Natural killer cell (primary cell): ENCODE results near the gene OTUD1. TPM values are rescaled to one million over a fixed set of nuclear protein-coding genes. Genes with fewer than 3 reads are reported as not detected.

Experiments used
- ATAC-seq, 3 donors: fragments of 150-1000 bp in 2 of 3; fragments of 200-7000 bp in 1 of 3; cut with Tn5 transposase; 1 replicate in 1 of 3; 2 replicates in 2 of 3; pipeline ENCODE4 v1.10.0; 2021; ENCODE audit warnings: mild to moderate bottlenecking in 2 of 3, moderate library complexity in 2 of 3
- DNase-seq, 2 donors: peaks; one replicate each; pipeline versions ENCODE4 v3.0.0 to v3.0.0-alpha.2; 2013 to 2021; ENCODE audit warnings: mixed read lengths in 1 of 2
- H3K27ac ChIP-seq: one replicate; pipeline ENCODE4 v1.5.1; 2013; ENCODE audit warnings: mild to moderate bottlenecking, low read length
- H3K27me3 ChIP-seq: one replicate; pipeline ENCODE4 v1.6.1; 2013; ENCODE audit warnings: low read length; ENCODE audit not compliant: control insufficient read depth, insufficient read depth
- H3K36me3 ChIP-seq: one replicate; pipeline ENCODE4 v1.6.1; 2013; ENCODE audit warnings: low read length; ENCODE audit not compliant: control insufficient read depth, insufficient read depth
- H3K4me1 ChIP-seq: one replicate; pipeline ENCODE4 v1.6.1; 2013; ENCODE audit warnings: low read length; ENCODE audit not compliant: control insufficient read depth, insufficient read depth
- H3K4me3 ChIP-seq: one replicate; pipeline ENCODE4 v1.5.1; 2013; ENCODE audit warnings: low read length
- H3K9me3 ChIP-seq: one replicate; pipeline ENCODE4 v1.6.1; 2013; ENCODE audit warnings: low read length; ENCODE audit not compliant: control insufficient read depth, insufficient read depth
- H3K27ac Mint-ChIP-seq, 2 donors: one replicate each; pipeline ENCODE4 v1.8.0; 2022; ENCODE audit warnings: mild to moderate bottlenecking in 2 of 2, mixed read lengths in 2 of 2, moderate library complexity in 1 of 2
- H3K27me3 Mint-ChIP-seq, 2 donors: one replicate each; pipeline ENCODE4 v1.8.0; 2022; ENCODE audit warnings: low read depth in 2 of 2, mixed read lengths in 2 of 2
- H3K36me3 Mint-ChIP-seq: one replicate; pipeline ENCODE4 v1.8.0; 2022; ENCODE audit warnings: mixed read lengths
- H3K4me1 Mint-ChIP-seq, 2 donors: one replicate each; pipeline ENCODE4 v1.8.0; 2022; ENCODE audit warnings: mixed read lengths in 2 of 2
- H3K4me3 Mint-ChIP-seq: one replicate; pipeline ENCODE4 v1.8.0; 2022; ENCODE audit warnings: mild to moderate bottlenecking, moderate library complexity, mixed read lengths
- H3K9me3 Mint-ChIP-seq, 2 donors: one replicate each; pipeline ENCODE4 v1.8.0; 2022; ENCODE audit warnings: mixed read lengths in 2 of 2
- CTCF ChIP-seq: fragments of 200-600 bp; IDR thresholded peaks from one replicate; pipeline ENCODE4 v1.8.0; 2022; ENCODE audit warnings: antibody characterized with exemption
- WGBS: methylation state at CpG from one replicate; pipeline ENCODE4 v1.1.7; 2013; ENCODE audit warnings: missing lambda C conversion rate; ENCODE audit not compliant: insufficient coverage; 5-methylcytosine and 5-hydroxymethylcytosine counted together
- intact Hi-C: fragments of 100-400 bp; cut with micrococcal nuclease; formaldehyde crosslinking; loops from one replicate; pipeline ENCODE4 v1.14.2; 2022
- total RNA-seq, 4 donors: library from RNA; stranded (reverse); fragments of 120-200 nt in 1 of 4; gene quantifications; one replicate each; pipeline versions ENCODE4 v1.2.3 to v1.2.4, GENCODE V29; 2013 to 2022

The OTUD1 gene
- total RNA-seq, 3 donors from 2014 or later (not counting 1 experiment from before 2014, with no cell fraction given) = 24.8 to 49.3 (median 45.5) TPM

GRCh38 chr10:23469596-23470237, 30.8 kb downstream of the OTUD1 start:
- Histone ChIP-seq H3K27ac (no peak overlapping the region), H3K36me3 (no peaks in the 10 kb centered on the region), H3K4me3 (no peak overlapping the region), H3K4me1 (no peaks in the 10 kb centered on the region), H3K9me3 (no peaks in the 10 kb centered on the region), H3K27me3 (no peaks in the 10 kb centered on the region)
- intact Hi-C loops = no loop called here
- H3K36me3 Mint-ChIP-seq = no peaks in the 10 kb centered on the region
- H3K27me3 Mint-ChIP-seq = peaks cover 11 to 45% of the 10 kb centered on the region in 2 donors
- no peak overlapping the region for H3K4me3 Mint-ChIP-seq
- DNase-seq (no peak), ATAC-seq (no peak)
- TF ChIP-seq CTCF = no peak
- WGBS = 67% methylated on average over 1 of the region's 1 CpG
- no peaks in the 10 kb centered on the region for H3K4me1 Mint-ChIP-seq
- H3K9me3 Mint-ChIP-seq = no peaks in the 10 kb centered on the region
- H3K27ac Mint-ChIP-seq = no peak overlapping the region

- Histone ChIP-seq H3K9me3 (no peaks in the 10 kb centered on the region), H3K36me3 (no peaks in the 10 kb centered on the region), H3K27me3 (no peaks in the 10 kb centered on the region), H3K4me3 (no peak overlapping the region), H3K27ac (no peak overlapping the region), H3K4me1 (no peaks in the 10 kb centered on the region)
- H3K4me3 Mint-ChIP-seq = no peak overlapping the region
- WGBS = 92% methylated on average over 8 of the region's 8 CpGs
- no peaks in the 10 kb centered on the region for H3K9me3 Mint-ChIP-seq
- no peak for DNase-seq
- H3K4me1 Mint-ChIP-seq = no peaks in the 10 kb centered on the region
- ATAC-seq = no peak
- TF ChIP-seq CTCF = no peak
- H3K27ac Mint-ChIP-seq = no peak overlapping the region
- H3K27me3 Mint-ChIP-seq = peaks cover 12 to 46% of the 10 kb centered on the region in 2 donors
- intact Hi-C loops = no loop called here
- H3K36me3 Mint-ChIP-seq = no peaks in the 10 kb centered on the region
Observed at GRCh38 chr10:23472181-23472580, 33.3 kb downstream of the OTUD1 start.

GRCh38 chr10:23474081-23474480, 35.2 kb downstream of the OTUD1 start:
- Histone ChIP-seq H3K36me3 (no peaks in the 10 kb centered on the region), H3K4me1 (no peaks in the 10 kb centered on the region), H3K27ac (no peak overlapping the region), H3K27me3 (no peaks in the 10 kb centered on the region), H3K9me3 (no peaks in the 10 kb centered on the region), H3K4me3 (no peak overlapping the region)
- 100% methylated on average over 2 of the region's 2 CpGs for WGBS
- Mint-ChIP-seq H3K9me3 (no peaks in the 10 kb centered on the region), H3K36me3 (no peaks in the 10 kb centered on the region), H3K27ac (no peak overlapping the region), H3K4me1 (no peaks in the 10 kb centered on the region), H3K27me3 (peaks cover 6 to 27% of the 10 kb centered on the region in 2 donors), H3K4me3 (no peak overlapping the region)
- intact Hi-C loops = no loop called here
- TF ChIP-seq CTCF = no peak
- DNase-seq (no peak), ATAC-seq (no peak)

GRCh38 chr10:23474626-23475025, 35.8 kb downstream of the OTUD1 start:
- no peak overlapping the region for H3K4me3 ChIP-seq
- H3K4me1 ChIP-seq = no peaks in the 10 kb centered on the region
- Mint-ChIP-seq H3K4me1 (no peaks in the 10 kb centered on the region), H3K27ac (no peak overlapping the region), H3K27me3 (peaks cover 6 to 27% of the 10 kb centered on the region in 2 donors), H3K4me3 (no peak overlapping the region), H3K9me3 (no peaks in the 10 kb centered on the region), H3K36me3 (no peaks in the 10 kb centered on the region)
- intact Hi-C loops = no loop called here
- ATAC-seq (no peak), DNase-seq (no peak)
- H3K9me3 ChIP-seq = no peaks in the 10 kb centered on the region
- no peaks in the 10 kb centered on the region for H3K36me3 ChIP-seq
- H3K27me3 ChIP-seq = no peaks in the 10 kb centered on the region
- WGBS = 76% methylated on average over 4 of the region's 4 CpGs
- TF ChIP-seq CTCF = no peak
- H3K27ac ChIP-seq = no peak overlapping the region
